ENCODE measurements around the gene KIAA0753.

DNA sequence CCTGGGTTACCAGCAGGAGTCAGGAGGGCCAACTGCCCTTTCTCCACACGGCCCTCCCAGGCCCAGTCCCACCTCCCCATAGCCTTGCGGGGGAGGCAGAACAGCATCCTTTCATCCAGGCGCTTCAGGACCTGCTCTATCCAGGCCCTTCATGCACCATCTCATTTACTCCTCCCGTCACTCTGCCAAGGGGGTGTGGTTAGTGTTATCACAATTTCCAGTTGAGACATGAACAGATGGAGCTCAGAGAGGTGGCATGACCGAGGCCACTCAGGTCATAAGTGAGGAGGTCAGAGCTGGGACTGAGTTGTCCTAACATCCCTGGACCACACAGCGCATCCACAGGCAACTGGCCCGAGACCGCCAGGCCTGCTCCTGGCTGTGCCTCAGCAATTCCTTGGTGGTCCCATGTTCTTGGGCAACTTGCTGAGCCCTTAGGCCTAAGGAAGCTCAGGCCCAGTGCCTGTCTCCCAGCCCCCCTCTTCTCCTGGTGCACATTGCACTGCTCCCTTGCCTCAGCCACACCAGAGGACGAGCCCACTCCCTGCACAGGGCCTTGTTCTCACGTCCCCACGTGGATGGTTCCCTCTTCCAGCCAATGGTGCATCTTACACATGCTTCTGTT, 34.8 kb upstream of the KIAA0753 start:
- no peak for TF ChIP-seq POLR2A (IDR thresholded peaks at IDR 0.05)
- TF ChIP-seq, protein P1, sequence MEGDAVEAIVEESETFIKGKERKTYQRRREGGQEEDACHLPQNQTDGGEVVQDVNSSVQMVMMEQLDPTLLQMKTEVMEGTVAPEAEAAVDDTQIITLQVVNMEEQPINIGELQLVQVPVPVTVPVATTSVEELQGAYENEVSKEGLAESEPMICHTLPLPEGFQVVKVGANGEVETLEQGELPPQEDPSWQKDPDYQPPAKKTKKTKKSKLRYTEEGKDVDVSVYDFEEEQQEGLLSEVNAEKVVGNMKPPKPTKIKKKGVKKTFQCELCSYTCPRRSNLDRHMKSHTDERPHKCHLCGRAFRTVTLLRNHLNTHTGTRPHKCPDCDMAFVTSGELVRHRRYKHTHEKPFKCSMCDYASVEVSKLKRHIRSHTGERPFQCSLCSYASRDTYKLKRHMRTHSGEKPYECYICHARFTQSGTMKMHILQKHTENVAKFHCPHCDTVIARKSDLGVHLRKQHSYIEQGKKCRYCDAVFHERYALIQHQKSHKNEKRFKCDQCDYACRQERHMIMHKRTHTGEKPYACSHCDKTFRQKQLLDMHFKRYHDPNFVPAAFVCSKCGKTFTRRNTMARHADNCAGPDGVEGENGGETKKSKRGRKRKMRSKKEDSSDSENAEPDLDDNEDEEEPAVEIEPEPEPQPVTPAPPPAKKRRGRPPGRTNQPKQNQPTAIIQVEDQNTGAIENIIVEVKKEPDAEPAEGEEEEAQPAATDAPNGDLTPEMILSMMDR (IDR thresholded peaks at IDR 0.05), result no peak

Data from gastroesophageal sphincter (tissue), 3 donors.